Sigmoid colon (tissue), 7 donors: ENCODE results near the gene HSPA13. TPM values are rescaled to one million over a fixed set of nuclear protein-coding genes. Genes with fewer than 3 reads are reported as not detected.

Experiments
- DNase-seq: peaks from one replicate; pipeline ENCODE4 v3.0.0-alpha.2; 2019
- H3K27ac ChIP-seq, 4 donors: fragments of 200-600 bp; sonication (generic); one replicate each; pipeline ENCODE4 v1.5.1; 2016 to 2019; ENCODE audit warnings: mild to moderate bottlenecking in 1 of 4
- H3K27me3 ChIP-seq, 3 donors: fragments of 200-600 bp; sonication (generic); one replicate each; pipeline ENCODE4 v1.5.1; 2019; ENCODE audit warnings: mild to moderate bottlenecking in 1 of 3
- H3K36me3 ChIP-seq, 4 donors: fragments of 200-600 bp; sonication (generic); one replicate each; pipeline ENCODE4 v1.5.1; 2016 to 2019
- H3K4me1 ChIP-seq, 4 donors: fragments of 200-600 bp; sonication (generic); one replicate each; pipeline ENCODE4 v1.5.1; 2017 to 2019
- H3K4me3 ChIP-seq, 4 donors: fragments of 200-600 bp; sonication (generic); one replicate each; pipeline ENCODE4 v1.5.1; 2017 to 2019; ENCODE audit warnings: mild to moderate bottlenecking in 2 of 4, moderate library complexity in 1 of 4
- H3K9me3 ChIP-seq, 4 donors: fragments of 200-600 bp in 3 of 4; sonication (generic) in 3 of 4; one replicate each; pipeline versions ENCODE4 v1.5.1 to v1.6.1; 2013 to 2019
- CTCF ChIP-seq, 4 experiments: fragments of 450-650 bp in 3 of 4; fragments of 200-600 bp in 1 of 4; IDR thresholded peaks; one replicate each; pipeline ENCODE4 v1.5.1; 2016 to 2019; ENCODE audit warnings: antibody characterized with exemption in 4 of 4, mild to moderate bottlenecking in 3 of 4, moderate library complexity in 2 of 4
- EP300 ChIP-seq, 4 donors: sonication (generic); formaldehyde crosslinking; IDR thresholded peaks; one replicate each; pipeline ENCODE4 v1.6.1; 2017; ENCODE audit warnings: antibody characterized with exemption in 4 of 4
- POLR2A ChIP-seq, 2 donors: fragments of 450-650 bp; IDR thresholded peaks; one replicate each; pipeline ENCODE4 v1.6.1; 2016; ENCODE audit warnings: antibody characterized with exemption in 2 of 2, mild to moderate bottlenecking in 2 of 2, moderate library complexity in 2 of 2
- POLR2AphosphoS5 ChIP-seq, 4 donors: sonication (generic); formaldehyde crosslinking; IDR thresholded peaks; one replicate each; pipeline ENCODE4 v1.6.1; 2017; ENCODE audit warnings: antibody characterized with exemption in 4 of 4
- WGBS, 2 donors: extraction: QIAGEN DNeasy Blood & Tissue Kit; methylation state at CpG; one replicate each; pipeline ENCODE4 v1.1.7; 2013; 5-methylcytosine and 5-hydroxymethylcytosine counted together
- intact Hi-C: fragments of 100-400 bp; cut with DNase I; formaldehyde crosslinking; loops from one replicate; pipeline ENCODE4 v1.15.1; 2023
- polyA plus RNA-seq, 3 donors: library from polyadenylated mRNA; stranded (reverse); fragments of 200-250 nt; gene quantifications; one replicate each; pipeline ENCODE4 v1.2.3, GENCODE V29; 2013
- total RNA-seq, 4 donors: library from RNA; depleted of rRNA; stranded (reverse); fragments of >200 nt; gene quantifications; one replicate each; pipeline ENCODE4 v1.1.0, GENCODE V29; 2016
- donor health status: healthy with polysubstance abuse.
- donor health status: Bipolar disorder and iron deficiency.
- donor health status: healthy.

The HSPA13 gene
- total and polyA plus RNA-seq, 7 donors: 1.8 to 23.2 (median 15.2) TPM

- DNase-seq: no peak
- Histone ChIP-seq H3K9me3 (no peaks in the 10 kb centered on the region), H3K36me3 (no peaks in the 10 kb centered on the region), H3K27me3 (no peaks in the 10 kb centered on the region), H3K4me3 (peak overlapping the region; percentile 60 to 88 (median 80)), H3K27ac (peak overlapping the region; percentile 90 to 95 (median 92)), H3K4me1 (peaks cover 0 to 29% (median 17%) of the 10 kb centered on the region in 4 donors)
- WGBS, 2 donors: 5 to 6% methylated on average over 21 of the region's 21 CpGs
- TF ChIP-seq CTCF (IDR thresholded peaks at IDR 0.05) (no peak), POLR2A (IDR thresholded peaks at IDR 0.05) (peak in 1 of 2 donors; percentile 36)
- intact Hi-C loops: loop anchor here (2.0 to 10.0 kb wide), 2 partner anchors 681 to 1351 kb away; partner anchors contain the start of gene NRIP1
These were observed 742 bp upstream of the HSPA13 start for GRCh38 chr21:14383596-14384180.

- Histone ChIP-seq H3K27ac (peak overlapping the region; percentile 82 to 93 (median 88)), H3K4me1 (peaks cover 0 to 29% (median 17%) of the 10 kb centered on the region in 4 donors), H3K9me3 (no peaks in the 10 kb centered on the region), H3K27me3 (no peaks in the 10 kb centered on the region), H3K4me3 (peak overlapping the region; percentile 62 to 88 (median 80)), H3K36me3 (peaks cover 0 to 10% (median 6%) of the 10 kb centered on the region in 4 donors)
- WGBS, 2 donors: 0 to 1% methylated on average over 9 of the region's 9 CpGs
- TF ChIP-seq CTCF (IDR thresholded peaks at IDR 0.05) (no peak), EP300 (IDR thresholded peaks at IDR 0.05) (no peak)
- intact Hi-C loops: loop anchor here (2.0 to 10.0 kb wide), 2 partner anchors 682 to 1352 kb away; partner anchors contain the start of gene NRIP1
- DNase-seq: no peak
These were observed 486 bp downstream of the HSPA13 start for GRCh38 chr21:14382486-14382834.

- Histone ChIP-seq H3K27ac (no peak overlapping the region), H3K9me3 (no peaks in the 10 kb centered on the region), H3K4me1 (peaks cover 0 to 20% (median 10%) of the 10 kb centered on the region in 4 donors), H3K4me3 (no peak overlapping the region), H3K27me3 (no peaks in the 10 kb centered on the region), H3K36me3 (peaks cover 0 to 66% (median 26%) of the 10 kb centered on the region in 4 donors)
- no peak for DNase-seq
- whole genome bisulfite sequencing, 2 donors: 98 to 99% methylated on average over 2 of the region's 2 CpGs
- intact Hi-C loops: no loop called here
- TF ChIP-seq POLR2A (IDR thresholded peaks at IDR 0.05) (no peak), CTCF (IDR thresholded peaks at IDR 0.05) (no peak), EP300 (IDR thresholded peaks at IDR 0.05) (no peak), POLR2AphosphoS5 (IDR thresholded peaks at IDR 0.05) (no peak)
These were observed 6.1 kb downstream of the HSPA13 start for GRCh38 chr21:14376854-14377253.

GRCh38 chr21:14366998-14367397 lies 15.9 kb downstream of the HSPA13 start:
- no peak for DNase-seq
- Histone ChIP-seq H3K36me3 (peaks cover 0 to 4% (median 0%) of the 10 kb centered on the region in 4 donors), H3K27ac (no peak overlapping the region), H3K4me1 (no peaks in the 10 kb centered on the region), H3K4me3 (no peak overlapping the region), H3K27me3 (no peaks in the 10 kb centered on the region), H3K9me3 (no peaks in the 10 kb centered on the region)
- TF ChIP-seq CTCF (IDR thresholded peaks at IDR 0.05) (no peak), POLR2AphosphoS5 (IDR thresholded peaks at IDR 0.05) (no peak), POLR2A (IDR thresholded peaks at IDR 0.05) (no peak), EP300 (IDR thresholded peaks at IDR 0.05) (no peak)
- WGBS, 2 donors: 81 to 92% methylated on average over 3 of the region's 3 CpGs
- intact Hi-C loops: no loop called here

GRCh38 chr21:14361958-14362357 lies 21.0 kb downstream of the HSPA13 start:
- no peaks in the 10 kb centered on the region for H3K27me3 ChIP-seq
- no peak for DNase-seq
- no peaks in the 10 kb centered on the region for H3K4me1 ChIP-seq
- intact Hi-C loops: no loop called here
- no peaks in the 10 kb centered on the region for H3K36me3 ChIP-seq
- WGBS, 2 donors: 67 to 81% methylated on average over 3 of the region's 3 CpGs
- no peaks in the 10 kb centered on the region for H3K9me3 ChIP-seq
- no peak for TF ChIP-seq EP300 (IDR thresholded peaks at IDR 0.05)
- no peak for TF ChIP-seq POLR2A (IDR thresholded peaks at IDR 0.05)
- no peak for TF ChIP-seq CTCF (IDR thresholded peaks at IDR 0.05)
- TF ChIP-seq POLR2AphosphoS5 (IDR thresholded peaks at IDR 0.05): no peak
- no peak overlapping the region for H3K4me3 ChIP-seq
- H3K27ac ChIP-seq: no peak overlapping the region
